Activated CD4-positive, alpha-beta T cell treated with anti-CD3 and anti-CD28 coated beads for 24 hours (primary cell): ENCODE data around the gene MAGEA6.
"Not testable (repeated sequence)": the region's sequence is repeated elsewhere in the genome, so short reads cannot be mapped to it uniquely, and the experiment has no call there.

Source experiments
- DNase-seq, 2 donors: peaks; one replicate each; pipeline ENCODE4 v3.0.0-alpha.2; 2020; ENCODE audit warnings: low read depth in 2 of 2

Gene MAGEA6, protein sequence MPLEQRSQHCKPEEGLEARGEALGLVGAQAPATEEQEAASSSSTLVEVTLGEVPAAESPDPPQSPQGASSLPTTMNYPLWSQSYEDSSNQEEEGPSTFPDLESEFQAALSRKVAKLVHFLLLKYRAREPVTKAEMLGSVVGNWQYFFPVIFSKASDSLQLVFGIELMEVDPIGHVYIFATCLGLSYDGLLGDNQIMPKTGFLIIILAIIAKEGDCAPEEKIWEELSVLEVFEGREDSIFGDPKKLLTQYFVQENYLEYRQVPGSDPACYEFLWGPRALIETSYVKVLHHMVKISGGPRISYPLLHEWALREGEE

DNA sequence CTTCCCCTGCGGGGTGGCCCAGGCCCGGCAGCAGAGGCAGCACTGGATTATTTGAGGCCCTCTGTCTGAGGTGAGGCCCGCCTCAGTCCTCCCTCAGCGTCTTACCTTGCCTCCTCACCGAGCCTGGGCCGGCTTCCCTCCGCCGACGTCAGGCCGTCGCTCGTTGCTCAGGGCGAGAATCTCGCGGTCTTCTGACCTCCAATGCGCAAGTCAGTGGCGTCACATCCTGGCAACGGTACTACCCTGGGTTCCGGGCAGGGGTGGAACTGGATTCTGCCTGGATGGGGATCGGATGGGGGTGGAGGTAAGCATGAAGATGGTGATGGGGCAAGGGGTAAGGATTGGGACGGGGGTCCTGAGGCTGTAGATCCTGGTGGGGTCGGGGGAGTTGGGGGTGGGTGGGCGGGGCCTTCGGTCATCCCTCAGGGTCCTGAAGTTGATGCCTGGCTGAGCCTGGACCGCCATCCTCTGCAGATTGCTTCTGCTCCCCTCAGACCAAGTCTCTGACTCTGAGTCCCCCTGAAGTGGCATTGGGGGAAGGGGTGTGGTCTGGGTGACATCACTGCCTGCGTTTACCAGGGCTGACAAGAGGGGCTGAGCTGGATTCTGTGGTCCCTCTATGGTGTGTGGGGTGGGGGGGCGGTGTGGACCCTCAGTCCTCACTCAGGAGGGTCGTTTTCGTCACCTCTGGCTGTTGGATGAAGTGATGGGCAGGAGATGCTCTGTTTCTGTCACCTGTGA, at the start of gene MAGEA6:
TSS of gene MAGEA6 (minus strand) at position 141 of the 741 bp plus-strand sequence. CDS start 2,039 bp downstream, outside the sequence.
- DNase-seq: not testable (repeated sequence)

DNA sequence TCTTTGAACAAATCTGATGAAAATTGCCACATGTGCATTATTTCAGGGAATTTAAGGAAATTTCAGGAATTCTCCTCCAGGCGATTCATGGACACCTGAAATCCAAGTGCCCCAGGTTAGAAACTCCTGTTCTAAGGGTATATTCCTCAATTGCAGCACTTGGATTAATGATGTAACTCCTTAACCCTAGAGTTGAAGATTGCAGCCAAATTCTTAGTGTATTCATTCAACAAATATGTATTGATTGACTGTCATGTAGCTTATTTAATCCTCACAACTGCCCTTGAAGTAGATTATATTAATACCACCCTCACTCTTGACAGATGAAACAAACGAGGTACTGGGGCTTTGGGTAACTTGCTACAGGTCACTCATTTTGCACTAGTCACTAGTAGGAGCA, 49.8 kb upstream of the MAGEA6 start:
- DNase-seq: no peak

DNA sequence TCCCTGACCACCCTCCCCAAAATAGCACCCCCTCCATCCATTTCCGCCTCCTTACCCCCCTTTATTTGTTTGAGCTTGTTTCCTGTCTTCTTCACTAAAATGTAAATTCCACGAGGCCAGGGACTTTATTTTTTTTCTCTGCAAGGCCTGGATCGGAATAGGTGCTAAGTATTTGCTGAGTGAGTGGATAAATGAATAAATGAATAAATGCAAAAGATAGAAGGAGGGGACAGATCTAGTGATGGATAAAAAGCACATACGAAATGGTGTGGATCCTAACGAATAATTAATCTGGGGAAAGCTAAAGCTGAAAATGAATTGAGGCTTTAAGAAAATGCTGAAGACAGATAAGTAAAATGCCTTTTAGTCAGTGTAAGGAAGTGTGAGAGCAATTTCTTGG, 48.9 kb upstream of the MAGEA6 start:
- DNase-seq: no peak

DNA sequence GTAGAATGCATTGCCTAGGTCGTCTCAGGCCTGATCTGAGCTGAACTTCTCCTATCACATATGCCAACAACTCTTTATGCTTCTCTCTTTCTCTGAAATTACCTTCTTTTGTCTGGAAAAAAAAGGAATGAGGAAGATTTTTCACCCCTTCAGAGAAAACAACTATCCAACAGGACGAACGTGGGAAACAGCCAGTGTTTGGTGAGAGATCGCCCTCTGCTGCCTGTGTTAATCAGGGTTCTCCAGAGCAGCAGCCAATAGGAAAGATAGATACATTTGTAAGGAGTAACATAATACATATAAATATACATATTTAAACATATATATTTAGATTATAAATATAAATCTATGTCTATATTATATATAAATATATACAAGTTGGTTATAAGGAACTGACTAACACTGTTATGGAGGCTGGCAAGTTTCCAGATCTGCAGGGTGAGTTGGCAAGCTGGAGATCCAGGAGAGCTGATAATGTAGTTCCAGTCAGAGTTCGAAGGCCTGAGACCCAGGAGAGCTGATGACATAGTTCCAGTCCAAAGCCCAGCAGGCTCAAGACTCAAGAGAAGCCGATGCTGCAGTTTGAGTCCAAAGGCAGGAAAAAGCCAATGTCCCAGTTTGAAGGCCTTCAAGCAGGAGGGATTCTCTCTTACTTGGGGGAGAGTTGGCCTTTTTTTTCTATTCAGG, 47.7 kb upstream of the MAGEA6 start:
- DNase-seq: no peak

DNA sequence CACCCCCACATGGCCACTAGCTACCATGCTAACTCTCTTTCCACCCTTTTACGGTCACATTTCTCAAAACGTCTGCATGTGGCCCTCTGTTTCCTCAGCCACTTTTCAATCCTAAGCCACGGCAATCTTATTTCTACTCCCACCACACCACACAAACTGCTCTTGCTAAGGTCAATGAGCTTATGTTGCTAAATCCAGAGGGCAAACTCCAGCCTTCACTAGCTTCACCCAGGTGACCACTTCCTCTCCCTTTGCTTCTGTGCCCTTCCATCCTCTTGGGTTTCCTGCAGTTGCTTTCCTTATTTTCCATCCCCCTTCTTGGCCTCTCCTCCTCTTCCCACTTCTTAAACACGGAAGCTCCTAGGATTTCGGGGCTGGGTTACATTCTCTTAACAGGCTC, 44.6 kb upstream of the MAGEA6 start:
- no peak for DNase-seq

DNA sequence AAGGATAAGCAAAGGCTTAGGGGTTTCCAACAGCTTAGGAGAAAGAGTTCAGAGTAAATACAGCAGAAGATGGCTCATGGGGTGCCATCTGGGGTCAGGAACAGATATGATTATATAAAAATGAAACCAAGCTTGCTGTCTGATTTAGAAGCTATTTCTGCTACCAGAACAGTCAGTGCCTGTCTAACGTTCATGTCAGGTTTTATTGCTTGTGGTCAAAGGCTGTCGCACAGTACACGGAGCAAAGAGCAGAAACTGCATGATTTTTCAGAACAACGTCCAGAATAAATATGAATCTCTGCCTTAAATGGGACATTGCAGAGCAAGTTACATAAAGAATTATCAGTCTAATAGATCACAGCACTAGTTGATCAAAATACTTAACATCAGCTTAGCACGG, 43.7 kb upstream of the MAGEA6 start:
- DNase-seq: no peak

DNA sequence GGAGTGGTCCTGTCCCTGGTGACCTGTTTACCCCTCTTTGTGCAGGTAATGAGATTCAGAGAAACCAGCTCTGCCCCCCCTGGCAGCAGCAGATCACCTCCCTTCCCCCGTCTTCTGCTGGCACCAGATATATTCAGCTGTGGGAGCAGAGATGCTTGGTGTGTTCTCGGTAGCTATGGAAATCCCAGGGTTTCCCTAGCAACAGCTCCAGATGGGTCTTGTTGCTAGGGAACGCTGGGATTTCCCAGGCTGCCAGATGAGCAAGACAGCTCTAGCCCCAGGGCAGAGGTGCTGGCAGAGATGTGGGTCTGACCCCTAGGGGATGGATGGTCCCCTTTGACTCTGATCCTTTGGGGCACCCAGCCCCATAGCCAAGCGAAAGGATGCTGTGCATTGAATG, 40.9 kb upstream of the MAGEA6 start:
- no peak for DNase-seq

DNA sequence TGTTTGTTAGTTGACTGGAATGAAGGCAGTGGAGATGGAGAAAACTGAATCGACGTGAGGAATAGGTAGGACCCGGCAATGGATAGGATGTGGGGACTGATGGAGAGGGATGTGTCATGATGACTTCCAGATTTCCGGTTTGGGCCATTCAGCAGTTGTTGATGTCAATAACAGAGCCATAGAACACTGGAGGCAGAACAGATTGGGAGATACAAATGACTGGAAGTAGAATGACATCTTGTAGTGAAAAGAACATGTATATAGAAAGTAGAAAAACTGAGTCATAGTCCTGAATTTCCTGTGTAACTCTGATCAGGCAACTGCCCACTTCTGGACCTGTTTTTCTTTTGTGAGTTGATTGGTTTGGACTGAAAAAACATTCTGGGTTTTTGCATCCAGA, 36.5 kb upstream of the MAGEA6 start:
- no peak for DNase-seq

DNA sequence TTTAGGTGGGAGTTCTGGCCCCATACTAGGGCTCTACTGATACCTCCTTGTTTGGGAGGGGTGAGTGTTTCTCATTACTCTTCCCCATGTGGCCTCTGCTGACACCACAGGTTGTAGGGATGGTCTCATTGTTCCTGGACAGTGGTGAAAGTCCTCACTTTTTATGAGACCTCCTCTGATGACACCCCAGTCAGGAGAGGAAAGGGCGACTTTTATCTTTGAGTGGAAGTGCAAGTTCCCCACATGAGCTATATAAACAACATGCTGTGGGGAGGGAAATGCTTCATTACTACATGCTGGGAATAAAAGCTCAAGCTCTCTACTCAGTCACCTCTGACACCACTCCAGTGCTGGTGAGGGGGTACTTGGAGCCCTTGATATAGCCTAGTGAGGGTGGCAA, 29.5 kb upstream of the MAGEA6 start:
- DNase-seq: no peak

DNA sequence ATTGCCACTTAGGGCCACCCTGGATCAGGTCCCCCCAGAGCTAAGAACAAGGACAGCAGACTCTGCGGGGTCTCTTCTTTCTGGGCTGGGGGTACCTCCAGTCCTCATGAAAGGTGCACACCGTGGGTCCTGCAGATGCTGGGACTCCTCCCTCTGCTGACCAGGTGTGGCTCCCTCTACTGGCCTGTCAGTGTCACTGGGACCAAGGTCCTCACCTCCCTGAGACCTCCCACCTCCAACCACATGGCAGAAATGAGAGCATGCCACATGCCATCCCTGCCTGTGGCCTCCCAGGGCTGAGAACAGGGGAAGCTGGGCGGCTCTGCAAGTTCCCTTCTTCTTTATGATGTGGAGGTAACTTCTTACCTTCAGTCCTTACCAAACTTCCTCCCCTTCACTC, 17.6 kb upstream of the MAGEA6 start:
- DNase-seq: not testable (repeated sequence)

DNA sequence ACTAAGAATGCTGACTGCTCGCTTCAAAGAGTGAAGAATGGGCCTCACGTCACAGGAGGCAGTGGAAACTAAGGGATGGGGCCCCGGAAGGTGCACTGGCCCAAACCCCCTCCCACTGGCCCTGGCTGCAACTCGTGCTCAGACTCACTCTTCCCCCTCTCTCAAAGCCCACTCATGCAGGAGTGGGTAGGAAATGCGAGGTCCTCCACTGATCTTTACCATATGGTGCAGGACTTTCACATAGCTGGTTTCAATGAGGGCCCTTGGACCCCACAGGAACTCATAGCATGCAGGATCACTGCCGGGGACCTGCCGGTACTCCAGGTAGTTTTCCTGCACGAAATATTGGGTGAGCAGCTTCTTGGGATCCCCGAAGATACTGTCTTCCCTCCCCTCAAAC, 2.9 kb downstream of the MAGEA6 start:
- DNase-seq: not testable (repeated sequence)

DNA sequence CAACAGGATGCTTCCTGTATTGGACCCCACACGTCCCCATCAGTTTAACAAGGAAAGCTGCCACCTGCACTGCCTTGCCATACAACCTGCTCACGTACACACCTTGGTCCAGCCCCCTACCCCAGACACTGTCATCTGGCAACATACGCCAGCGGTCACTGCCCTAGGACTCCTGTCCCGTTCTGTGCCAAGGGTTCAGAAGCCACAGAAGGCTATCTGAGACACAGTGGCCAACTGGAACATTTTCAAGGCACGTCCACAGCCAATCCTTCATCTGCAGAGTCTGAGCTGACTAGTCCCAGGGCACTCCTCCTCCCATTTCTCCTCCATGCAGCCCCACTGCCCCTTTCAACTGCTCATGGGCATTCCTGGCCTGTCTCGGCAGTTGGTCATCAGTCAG, 7.9 kb downstream of the MAGEA6 start:
- not testable (repeated sequence) for DNase-seq

DNA sequence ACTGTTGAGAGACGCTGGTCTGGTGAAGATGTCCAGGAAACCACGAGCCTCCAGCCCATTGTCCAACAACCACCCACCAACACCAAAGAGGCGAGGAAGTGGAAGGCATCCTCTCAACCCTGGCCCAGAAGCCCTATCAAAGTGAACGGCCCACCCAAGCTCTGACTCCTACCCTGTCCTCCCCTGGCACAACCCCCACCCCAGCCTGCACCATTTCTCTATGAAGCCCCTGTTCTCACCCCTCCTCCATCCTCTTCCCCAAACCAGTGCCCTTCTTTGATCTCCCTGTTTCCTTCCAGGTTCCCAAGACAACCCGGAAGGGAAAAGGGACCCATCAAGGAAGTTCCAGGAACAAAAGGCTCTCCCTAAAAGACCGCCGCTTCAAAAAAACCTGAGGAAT, 9.9 kb downstream of the MAGEA6 start:
- DNase-seq: not testable (repeated sequence)

DNA sequence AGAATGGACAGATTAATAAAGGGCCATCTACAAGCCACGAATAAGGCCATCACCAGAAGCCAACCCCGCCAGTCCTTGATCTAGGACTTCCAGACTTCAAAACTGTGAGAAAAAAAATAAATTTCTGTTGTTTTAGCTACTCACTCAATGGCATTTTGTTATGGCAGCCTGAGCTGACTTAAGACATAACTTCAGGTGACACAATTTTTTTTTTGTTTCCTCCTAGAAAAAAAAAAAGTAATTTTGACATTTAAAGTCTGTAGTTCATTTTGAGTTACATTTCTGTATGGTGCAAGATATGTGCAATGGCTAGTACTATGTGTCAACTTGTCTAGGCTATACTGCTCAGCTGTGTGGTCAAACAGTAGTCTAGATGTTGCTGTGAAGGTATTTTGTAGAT, 10.6 kb downstream of the MAGEA6 start, which contains the start of gene CSAG3:
TSS of gene CSAG3 (plus strand) at position 301 of the 400 bp plus-strand sequence.
- not testable (repeated sequence) for DNase-seq

DNA sequence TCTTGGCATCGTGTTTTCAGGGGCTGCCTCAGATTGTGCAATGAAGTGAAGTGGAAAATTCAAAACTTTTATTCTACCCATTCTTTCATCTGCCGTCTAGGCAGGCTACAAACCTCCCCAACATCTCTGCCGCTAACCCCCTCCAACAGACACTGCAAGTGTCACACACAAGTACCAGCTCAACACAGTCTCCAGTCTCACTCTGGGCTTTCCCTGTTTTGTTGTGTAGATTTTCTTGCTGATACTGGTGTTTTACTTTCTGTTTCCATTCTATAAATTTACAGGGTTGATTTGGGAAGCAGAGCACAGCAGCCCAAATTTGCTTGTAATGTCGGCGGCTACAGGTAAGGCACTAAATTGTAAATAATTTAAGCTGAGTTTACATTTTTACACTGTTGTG, 14.6 kb downstream of the MAGEA6 start:
- not testable (repeated sequence) for DNase-seq

DNA sequence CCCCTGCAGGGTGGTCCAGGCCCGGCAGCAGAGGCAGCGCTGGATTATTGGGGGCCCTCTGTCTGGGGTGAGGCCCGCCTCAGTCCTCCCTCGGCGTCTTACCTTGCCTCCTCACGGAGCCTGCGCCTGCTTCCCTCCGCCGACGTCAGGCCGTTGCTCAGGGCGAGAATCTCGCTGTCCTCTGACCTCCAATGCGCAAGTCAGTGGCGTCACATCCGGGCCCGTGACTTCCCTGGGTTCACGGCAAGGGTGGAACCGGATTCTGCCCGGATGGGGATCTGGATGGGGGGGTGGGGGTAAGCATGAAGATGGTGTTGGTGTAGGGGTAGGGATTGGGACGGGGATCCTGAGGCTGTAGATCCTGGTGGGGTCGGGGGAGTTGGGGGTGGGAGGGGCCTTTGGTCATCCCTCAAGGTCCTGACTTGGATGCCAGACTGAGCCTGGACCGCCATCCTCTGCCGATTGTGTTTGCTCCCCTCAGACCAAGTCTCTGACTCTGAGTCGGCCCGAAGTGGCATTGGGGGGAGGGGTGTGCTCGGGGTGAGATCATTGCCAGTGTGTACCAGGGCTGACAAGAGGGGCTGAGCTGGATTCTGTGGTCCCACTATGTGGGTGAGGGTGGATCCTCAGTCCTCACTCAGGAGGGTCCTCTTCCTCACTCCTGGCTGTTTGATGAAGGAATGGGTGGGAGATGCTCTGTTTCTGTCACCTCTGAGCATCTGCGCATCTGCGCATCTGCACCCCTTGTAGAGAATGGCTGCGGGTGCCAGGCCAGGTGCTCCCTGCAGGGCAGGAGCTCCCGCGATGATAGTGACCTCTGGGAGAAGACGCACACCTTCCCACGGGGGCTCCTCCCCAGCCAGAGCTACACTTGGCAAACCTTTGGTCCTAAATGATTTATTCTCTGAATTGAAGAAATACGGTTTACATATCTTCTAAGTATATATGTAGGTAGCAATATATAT, 15.5 kb downstream of the MAGEA6 start, which contains the start of gene MAGEA2:
TSS of gene MAGEA2 (minus strand) at position 157 of the 965 bp plus-strand sequence. CDS start 2,479 bp downstream, outside the sequence.
- DNase-seq: not testable (repeated sequence)

DNA sequence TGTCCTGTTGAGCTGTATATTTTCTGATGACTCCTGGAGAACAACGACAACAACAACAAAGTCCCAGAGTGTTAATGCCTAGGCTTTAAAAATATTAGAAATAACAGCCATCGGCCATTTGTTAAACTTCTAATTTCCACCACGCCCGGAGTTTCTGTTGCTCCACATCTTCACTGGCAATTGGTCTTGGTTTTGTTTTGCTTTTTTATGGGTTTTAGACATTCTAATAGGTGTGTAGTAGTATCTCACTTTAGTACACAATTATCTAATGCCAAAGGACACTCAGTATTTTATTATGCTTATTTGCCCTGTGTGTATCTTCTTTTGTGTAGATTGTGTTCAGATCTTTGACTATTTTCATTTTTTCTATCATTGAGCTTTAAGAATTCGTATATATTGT, 30.9 kb downstream of the MAGEA6 start:
- no peak for DNase-seq

DNA sequence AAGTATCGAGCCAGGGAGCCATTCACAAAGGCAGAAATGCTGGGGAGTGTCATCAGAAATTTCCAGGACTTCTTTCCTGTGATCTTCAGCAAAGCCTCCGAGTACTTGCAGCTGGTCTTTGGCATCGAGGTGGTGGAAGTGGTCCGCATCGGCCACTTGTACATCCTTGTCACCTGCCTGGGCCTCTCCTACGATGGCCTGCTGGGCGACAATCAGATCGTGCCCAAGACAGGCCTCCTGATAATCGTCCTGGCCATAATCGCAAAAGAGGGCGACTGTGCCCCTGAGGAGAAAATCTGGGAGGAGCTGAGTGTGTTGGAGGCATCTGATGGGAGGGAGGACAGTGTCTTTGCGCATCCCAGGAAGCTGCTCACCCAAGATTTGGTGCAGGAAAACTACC, 33.0 kb downstream of the MAGEA6 start:
- DNase-seq: not testable (repeated sequence)

DNA sequence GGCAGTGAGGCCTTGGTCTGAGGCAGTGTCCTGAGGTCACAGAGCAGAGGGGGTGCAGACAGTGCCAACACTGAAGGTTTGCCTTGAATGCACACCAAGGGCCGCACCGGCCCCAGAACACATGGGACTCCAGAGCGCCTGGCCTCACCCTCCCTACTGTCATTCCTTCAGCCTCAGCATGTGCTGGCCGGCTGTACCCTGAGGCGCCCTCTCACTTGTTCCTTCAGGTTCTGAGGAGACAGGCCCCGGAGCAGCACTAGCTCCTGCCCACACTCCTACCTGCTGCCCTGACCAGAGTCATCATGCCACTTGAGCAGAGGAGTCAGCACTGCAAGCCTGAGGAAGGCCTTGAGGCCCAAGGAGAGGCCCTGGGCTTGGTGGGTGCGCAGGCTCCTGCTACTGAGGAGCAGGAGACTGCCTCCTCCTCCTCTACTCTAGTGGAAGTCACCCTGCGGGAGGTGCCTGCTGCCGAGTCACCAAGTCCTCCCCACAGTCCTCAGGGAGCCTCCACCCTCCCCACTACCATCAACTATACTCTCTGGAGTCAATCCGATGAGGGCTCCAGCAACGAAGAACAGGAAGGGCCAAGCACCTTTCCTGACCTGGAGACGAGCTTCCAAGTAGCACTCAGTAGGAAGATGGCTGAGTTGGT, 33.5 kb downstream of the MAGEA6 start:
- no peak for DNase-seq

DNA sequence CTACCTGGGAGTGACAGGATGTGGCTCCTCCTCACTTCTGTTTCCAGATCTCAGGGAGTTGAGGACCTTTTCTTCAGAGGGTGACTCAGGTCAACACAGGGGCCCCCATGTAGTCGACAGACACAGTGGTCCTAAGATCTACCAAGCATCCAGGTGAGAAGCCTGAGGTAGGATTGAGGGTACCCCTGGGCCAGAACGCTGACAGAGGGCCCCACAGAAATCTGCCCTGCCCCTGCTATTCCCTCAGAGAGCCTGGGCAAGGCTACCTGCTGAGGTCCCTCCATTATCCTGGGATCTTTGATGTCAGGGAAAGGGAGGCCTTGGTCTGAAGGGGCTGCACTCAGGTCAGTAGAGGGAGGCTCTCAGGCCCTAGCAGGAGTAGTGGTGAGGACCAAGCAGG, 34.4 kb downstream of the MAGEA6 start:
- no peak for DNase-seq
